ENCODE data around the gene ZFPM1. TPM values are rescaled to one million over a fixed set of nuclear protein-coding genes. Genes with fewer than 3 reads are reported as not detected.

The ZFPM1 gene
- total RNA-seq, 1 donor from 2014 or later: 5.5 TPM

DNA sequence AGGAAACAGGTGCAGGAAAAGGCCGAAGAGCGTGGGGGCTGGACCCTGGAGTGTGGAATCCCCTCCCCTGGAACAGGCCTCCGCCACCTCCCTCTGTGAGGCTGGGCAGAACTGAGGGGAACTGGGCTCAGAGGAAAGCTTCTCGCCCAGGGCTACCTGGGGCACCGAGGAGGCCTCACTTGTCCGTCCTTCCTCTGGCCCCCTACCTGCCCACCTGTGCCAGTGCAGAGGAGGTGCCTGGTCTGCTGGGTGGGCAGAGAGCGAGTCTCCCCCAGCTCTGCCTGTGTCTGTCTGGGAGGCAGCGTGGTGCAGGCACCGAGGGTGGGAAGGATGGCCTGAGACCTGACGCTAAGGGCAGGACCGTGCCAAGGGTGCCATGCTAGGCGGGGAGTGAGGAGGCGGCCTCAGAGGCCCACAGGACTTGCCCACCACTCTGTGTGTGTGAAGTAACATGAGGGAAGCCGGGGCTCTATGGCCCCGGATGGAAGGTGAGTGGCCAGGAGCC, 42.2 kb downstream of the ZFPM1 start:
- no peaks in the 10 kb centered on the region for H3K36me3 ChIP-seq
- no peak overlapping the region for H3K27ac ChIP-seq
- no peaks in the 10 kb centered on the region for H3K27me3 ChIP-seq
- TF ChIP-seq, protein P1, sequence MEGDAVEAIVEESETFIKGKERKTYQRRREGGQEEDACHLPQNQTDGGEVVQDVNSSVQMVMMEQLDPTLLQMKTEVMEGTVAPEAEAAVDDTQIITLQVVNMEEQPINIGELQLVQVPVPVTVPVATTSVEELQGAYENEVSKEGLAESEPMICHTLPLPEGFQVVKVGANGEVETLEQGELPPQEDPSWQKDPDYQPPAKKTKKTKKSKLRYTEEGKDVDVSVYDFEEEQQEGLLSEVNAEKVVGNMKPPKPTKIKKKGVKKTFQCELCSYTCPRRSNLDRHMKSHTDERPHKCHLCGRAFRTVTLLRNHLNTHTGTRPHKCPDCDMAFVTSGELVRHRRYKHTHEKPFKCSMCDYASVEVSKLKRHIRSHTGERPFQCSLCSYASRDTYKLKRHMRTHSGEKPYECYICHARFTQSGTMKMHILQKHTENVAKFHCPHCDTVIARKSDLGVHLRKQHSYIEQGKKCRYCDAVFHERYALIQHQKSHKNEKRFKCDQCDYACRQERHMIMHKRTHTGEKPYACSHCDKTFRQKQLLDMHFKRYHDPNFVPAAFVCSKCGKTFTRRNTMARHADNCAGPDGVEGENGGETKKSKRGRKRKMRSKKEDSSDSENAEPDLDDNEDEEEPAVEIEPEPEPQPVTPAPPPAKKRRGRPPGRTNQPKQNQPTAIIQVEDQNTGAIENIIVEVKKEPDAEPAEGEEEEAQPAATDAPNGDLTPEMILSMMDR (IDR thresholded peaks at IDR 0.05): no peak
- no peaks in the 10 kb centered on the region for H3K4me1 ChIP-seq
- intact Hi-C loops (cut with DNase I): no loop called here
- no peak for DNase-seq (ENCODE audit: low spot score in 2 of 2)
- no peak overlapping the region for H3K4me3 ChIP-seq
- H3K9me3 ChIP-seq: no peaks in the 10 kb centered on the region

DNA sequence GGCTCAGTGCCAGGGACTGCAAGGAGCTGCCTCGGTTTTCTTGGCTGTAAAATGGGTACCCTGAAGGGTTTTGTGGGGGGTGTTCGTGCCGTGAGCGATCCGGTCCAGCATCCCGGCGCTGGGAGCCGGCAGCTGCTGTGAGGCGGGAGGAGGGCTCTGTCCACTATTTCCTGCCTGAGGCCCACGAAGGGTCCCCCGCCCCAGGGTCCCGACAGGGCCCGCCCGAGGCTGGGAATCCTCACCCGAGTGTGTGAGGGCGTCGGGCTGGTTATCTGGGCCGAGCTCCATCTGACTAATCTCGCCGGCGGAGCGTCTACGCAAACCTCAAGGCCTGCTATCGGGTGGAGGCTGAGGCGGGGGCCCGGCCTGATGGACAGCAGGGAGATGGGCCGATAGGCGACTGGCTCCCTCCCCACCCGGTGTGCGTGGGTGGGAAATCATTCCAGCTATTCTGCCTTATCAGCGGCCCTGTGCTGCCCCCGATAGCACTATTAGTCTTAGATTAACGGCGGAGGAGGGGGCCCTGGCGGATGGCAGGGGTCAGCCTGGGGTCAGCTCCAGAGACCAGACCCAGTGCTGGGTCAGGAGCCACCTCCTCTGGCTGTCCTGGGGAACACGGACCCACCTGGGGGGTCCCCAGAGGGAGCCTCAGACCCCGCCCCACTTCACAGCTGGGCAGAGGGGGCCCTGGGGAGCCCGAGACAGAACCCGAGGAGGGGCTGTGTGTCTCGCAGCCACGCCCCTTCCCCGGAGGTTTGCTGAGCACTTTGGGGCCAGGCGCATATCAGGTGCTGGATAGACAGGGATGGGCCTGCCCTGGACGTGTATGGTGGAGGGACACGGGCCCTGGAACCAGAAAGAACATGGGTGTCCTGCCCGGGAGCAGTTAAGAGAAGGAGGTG, 44.7 kb downstream of the ZFPM1 start:
- Histone ChIP-seq H3K9me3 (no peaks in the 10 kb centered on the region), H3K27me3 (no peaks in the 10 kb centered on the region), H3K27ac (no peak overlapping the region), H3K36me3 (no peaks in the 10 kb centered on the region), H3K4me3 (no peak overlapping the region), H3K4me1 (no peaks in the 10 kb centered on the region)
- TF ChIP-seq, protein P1 (IDR thresholded peaks at IDR 0.05): no peak
- intact Hi-C loops (cut with DNase I): no loop called here
- no peak for DNase-seq (ENCODE audit: low spot score in 2 of 2)

DNA sequence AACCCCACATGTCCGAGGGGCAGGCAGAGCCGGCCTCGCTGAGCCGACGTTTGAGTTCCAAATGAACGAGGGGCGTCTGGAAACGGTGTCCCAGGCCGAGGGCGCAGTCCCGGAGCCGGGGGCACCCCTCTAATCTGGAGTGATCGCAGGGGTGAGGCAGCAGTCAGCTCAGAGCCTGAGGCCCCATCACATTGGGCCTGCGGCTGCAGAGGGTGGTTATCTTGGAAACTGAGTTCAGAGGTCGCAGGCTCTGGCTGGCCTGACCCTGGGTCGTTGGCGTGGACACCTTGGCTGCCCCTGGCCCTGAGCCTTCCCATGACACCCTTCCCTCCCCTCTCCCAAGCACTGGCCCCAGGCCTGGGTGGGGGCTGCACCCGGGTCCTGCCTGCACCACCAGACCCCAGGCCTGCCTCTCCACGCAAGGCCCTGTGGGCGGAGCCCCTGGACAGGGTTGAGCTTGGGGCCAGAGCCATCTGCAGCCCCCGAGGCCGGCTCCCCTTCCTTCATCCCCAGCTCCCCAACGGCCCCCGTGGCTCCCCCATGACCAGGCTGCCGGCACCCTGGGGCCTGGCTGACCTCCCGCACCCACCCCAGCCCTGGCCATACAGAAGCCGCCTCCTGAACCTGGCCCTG, 45.6 kb downstream of the ZFPM1 start:
- TF ChIP-seq, protein P1 (IDR thresholded peaks at IDR 0.05): no peak
- Histone ChIP-seq H3K9me3 (no peaks in the 10 kb centered on the region), H3K4me1 (no peaks in the 10 kb centered on the region), H3K27ac (no peak overlapping the region), H3K36me3 (no peaks in the 10 kb centered on the region), H3K4me3 (no peak overlapping the region), H3K27me3 (no peaks in the 10 kb centered on the region)
- intact Hi-C loops (cut with DNase I): no loop called here
- DNase-seq (ENCODE audit: low spot score in 2 of 2): no peak

DNA sequence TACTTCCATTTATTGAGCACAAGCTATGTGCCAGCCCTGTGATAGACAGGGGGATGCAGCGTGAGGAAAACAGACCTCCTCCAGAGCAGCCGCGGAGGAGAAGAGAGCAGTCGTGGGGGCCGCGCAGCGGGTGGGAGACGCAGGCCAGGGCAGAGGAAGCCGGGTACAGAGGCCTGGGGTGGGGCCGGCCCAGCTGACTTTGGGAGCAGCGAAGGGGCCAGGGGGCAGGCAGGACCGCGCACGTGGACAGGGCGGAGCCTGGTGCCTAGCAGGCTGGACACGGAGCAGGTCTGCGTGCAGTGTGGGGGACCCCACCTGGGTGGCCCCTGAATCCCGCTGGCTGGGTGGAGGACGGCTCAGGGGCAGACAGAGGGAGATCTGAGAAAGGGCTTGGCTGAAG, 46.2 kb downstream of the ZFPM1 start:
- no peak for DNase-seq (ENCODE audit: low spot score in 2 of 2)
- intact Hi-C loops (cut with DNase I): no loop called here
- no peak overlapping the region for H3K27ac ChIP-seq
- no peak overlapping the region for H3K4me3 ChIP-seq
- no peaks in the 10 kb centered on the region for H3K36me3 ChIP-seq
- TF ChIP-seq, protein P1 (IDR thresholded peaks at IDR 0.05): no peak
- no peaks in the 10 kb centered on the region for H3K4me1 ChIP-seq
- H3K27me3 ChIP-seq: no peaks in the 10 kb centered on the region
- H3K9me3 ChIP-seq: no peaks in the 10 kb centered on the region

DNA sequence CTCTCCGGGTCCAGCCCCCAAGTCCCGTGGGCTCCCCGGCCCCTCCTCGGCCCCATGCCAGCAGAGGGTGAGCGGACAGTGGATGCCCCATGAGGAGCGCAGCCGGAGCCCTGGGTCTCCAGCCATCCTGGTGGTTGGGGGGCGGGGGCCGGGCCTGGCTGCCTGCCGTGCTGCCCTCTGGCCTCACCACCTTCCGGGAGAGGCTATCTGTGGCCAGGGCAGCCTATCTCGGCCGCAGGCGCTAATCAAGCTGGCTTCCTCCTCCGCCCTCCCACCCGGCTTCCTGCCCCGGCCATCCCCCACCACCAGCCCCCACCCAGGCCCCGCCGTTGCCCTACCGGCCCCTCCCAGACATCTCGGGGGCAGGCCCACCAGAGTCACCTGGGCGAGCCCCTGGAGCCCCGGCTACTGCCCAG, 46.8 kb downstream of the ZFPM1 start:
- no peak overlapping the region for H3K4me3 ChIP-seq
- intact Hi-C loops (cut with DNase I): no loop called here
- no peak overlapping the region for H3K27ac ChIP-seq
- TF ChIP-seq, protein P1 (IDR thresholded peaks at IDR 0.05): no peak
- no peaks in the 10 kb centered on the region for H3K4me1 ChIP-seq
- no peaks in the 10 kb centered on the region for H3K36me3 ChIP-seq
- no peak for DNase-seq (ENCODE audit: low spot score in 2 of 2)
- H3K27me3 ChIP-seq: no peaks in the 10 kb centered on the region
- H3K9me3 ChIP-seq: no peaks in the 10 kb centered on the region

Measured in ascending aorta (tissue), 2 donors.